ENCODE measurements around the gene PPIP5K2. TPM values are rescaled to one million over a fixed set of nuclear protein-coding genes. Genes with fewer than 3 reads are reported as not detected.

Gene PPIP5K2
- total RNA-seq, 4 donors from 2014 or later, result 53.5 to 59.0 (median 56.9) TPM

- TF ChIP-seq CTCF (IDR thresholded peaks at IDR 0.05; ENCODE audit: low read depth), result no peak
These were observed 18.1 kb downstream of the PPIP5K2 start for GRCh38 chr5:103138202-103138690.

- TF ChIP-seq CTCF (IDR thresholded peaks at IDR 0.05; ENCODE audit: low read depth), result no peak
These were observed 19.3 kb downstream of the PPIP5K2 start for GRCh38 chr5:103139264-103139865.

GRCh38 chr5:103145196-103145595 lies 25.1 kb downstream of the PPIP5K2 start:
- TF ChIP-seq CTCF (IDR thresholded peaks at IDR 0.05; ENCODE audit: low read depth), result no peak

GRCh38 chr5:103148213-103148612 lies 28.1 kb downstream of the PPIP5K2 start:
- no peak for TF ChIP-seq CTCF (IDR thresholded peaks at IDR 0.05; ENCODE audit: low read depth)

GRCh38 chr5:103151156-103151555 lies 31.1 kb downstream of the PPIP5K2 start:
- TF ChIP-seq CTCF (IDR thresholded peaks at IDR 0.05; ENCODE audit: low read depth), result no peak

GRCh38 chr5:103166706-103167105 lies 46.6 kb downstream of the PPIP5K2 start:
- no peak for TF ChIP-seq CTCF (IDR thresholded peaks at IDR 0.05; ENCODE audit: low read depth)

GRCh38 chr5:103174147-103174546 lies 54.0 kb downstream of the PPIP5K2 start:
- TF ChIP-seq CTCF (IDR thresholded peaks at IDR 0.05; ENCODE audit: low read depth), result no peak

Measured in subcutaneous adipose tissue (tissue), 4 donors.